GM21515 (cell line): ENCODE results near the gene WDR72.
"Not testable (repeated sequence)": the region's sequence is repeated elsewhere in the genome, so short reads cannot be mapped to it uniquely, and the experiment has no call there.

Experiments
- ATAC-seq: cut with Tn5 transposase; IDR thresholded peaks from one replicate; pipeline ENCODE4 v1.9.1; 2021; ENCODE audit not compliant: unreplicated experiment

WDR72 gene

GRCh38 chr15:53759411-53759931 is at the start of gene WDR72:
Gene WDR72, minus strand, starts transcription at chr15:53759663. Its CDS starts 26,514 bp downstream, at chr15:53733149.
- ATAC-seq = no peak

- ATAC-seq = no peak
Measured at GRCh38 chr15:53808058-53808706, 48.7 kb upstream of the WDR72 start.

GRCh38 chr15:53807501-53807900 is 48.0 kb upstream of the WDR72 start:
- no peak for ATAC-seq

GRCh38 chr15:53802672-53803071 is 43.2 kb upstream of the WDR72 start:
- no peak for ATAC-seq

GRCh38 chr15:53791581-53791980 is 32.1 kb upstream of the WDR72 start:
- ATAC-seq = no peak

- no peak for ATAC-seq
Measured at GRCh38 chr15:53789654-53790375, 30.4 kb upstream of the WDR72 start.

GRCh38 chr15:53786401-53786800 is 26.9 kb upstream of the WDR72 start:
- ATAC-seq = no peak

- not testable (repeated sequence) for ATAC-seq
Measured at GRCh38 chr15:53785241-53785640, 25.8 kb upstream of the WDR72 start.

GRCh38 chr15:53762916-53763315 is 3.5 kb upstream of the WDR72 start:
- no peak for ATAC-seq

GRCh38 chr15:53758412-53758811 is 1.1 kb downstream of the WDR72 start:
- ATAC-seq = no peak

GRCh38 chr15:53757906-53758305 is 1.6 kb downstream of the WDR72 start:
- ATAC-seq = no peak

- no peak for ATAC-seq
Measured at GRCh38 chr15:53753813-53754212, 5.7 kb downstream of the WDR72 start.

- ATAC-seq = no peak
Measured at GRCh38 chr15:53752406-53752805, 7.1 kb downstream of the WDR72 start.

- ATAC-seq = no peak
Measured at GRCh38 chr15:53747501-53748068, 11.9 kb downstream of the WDR72 start.

GRCh38 chr15:53746101-53746500 is 13.4 kb downstream of the WDR72 start:
- ATAC-seq = no peak

GRCh38 chr15:53739651-53740050 is 19.8 kb downstream of the WDR72 start:
- no peak for ATAC-seq

GRCh38 chr15:53739187-53739586 is 20.3 kb downstream of the WDR72 start:
- no peak for ATAC-seq

- ATAC-seq = no peak
Measured at GRCh38 chr15:53721334-53722087, 38.0 kb downstream of the WDR72 start.

GRCh38 chr15:53716909-53717876 is 42.3 kb downstream of the WDR72 start:
- ATAC-seq = no peak

GRCh38 chr15:53713218-53713617 is 46.2 kb downstream of the WDR72 start:
- ATAC-seq = no peak
